ENCODE results near the gene CYP2C18.
"Not testable (repeated sequence)": the region's sequence is repeated elsewhere in the genome, so short reads cannot be mapped to it uniquely, and the experiment has no call there.

The CYP2C18 gene

DNA sequence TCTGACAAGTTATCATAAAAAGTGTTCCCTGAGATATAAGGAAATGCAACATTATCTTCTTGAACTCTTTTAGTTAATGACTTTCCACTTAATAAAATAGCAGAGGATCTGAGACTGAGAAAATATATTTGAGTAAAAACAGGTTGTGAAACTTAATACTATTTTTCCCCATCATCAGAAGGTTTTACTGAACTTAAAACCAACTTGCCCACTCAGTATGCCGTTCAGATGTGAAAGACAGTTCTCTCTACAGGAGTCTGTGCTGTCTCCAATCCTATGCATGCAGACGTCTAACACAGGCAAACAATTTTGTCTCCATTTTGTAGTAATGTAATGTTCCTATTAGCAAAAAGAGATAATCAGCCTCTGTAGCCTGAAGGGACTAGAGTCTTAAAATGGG lies 38.2 kb upstream of the CYP2C18 start:
- Histone ChIP-seq H3K4me3 (no peak overlapping the region), H3K27me3 (no peaks in the 10 kb centered on the region), H3K27ac (no peak overlapping the region), H3K4me1 (no peaks in the 10 kb centered on the region), H3K9me3 (no peaks in the 10 kb centered on the region), H3K36me3 (no peaks in the 10 kb centered on the region)
- no peak for DNase-seq
- TF ChIP-seq CTCF (IDR thresholded peaks at IDR 0.05), result no peak
- intact Hi-C loops (cut with DNase I; ENCODE audit: low total_unique reads), result no loop called here

DNA sequence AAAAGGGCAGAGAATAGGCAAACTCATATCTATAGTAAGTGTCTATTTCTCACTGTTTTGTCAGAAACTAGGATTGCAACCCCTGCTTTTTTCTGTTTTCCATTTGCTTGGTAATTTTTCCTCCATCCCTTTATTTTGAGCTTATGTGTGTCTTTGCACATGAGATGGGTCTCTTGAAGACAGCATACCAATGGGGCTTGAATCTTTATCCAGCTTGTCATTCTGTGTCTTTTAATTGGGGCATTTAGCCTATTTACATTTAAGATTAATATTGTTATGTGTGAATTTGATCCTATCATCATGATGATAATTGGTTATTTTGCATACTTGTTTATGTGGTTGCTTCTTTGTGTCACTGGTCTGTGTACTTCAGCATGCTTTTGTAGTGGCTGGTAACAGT lies 28.3 kb upstream of the CYP2C18 start:
- H3K4me3 ChIP-seq; H3K27ac ChIP-seq; DNase-seq; H3K4me1 ChIP-seq; intact Hi-C loops (cut with DNase I; ENCODE audit: low total_unique reads); H3K27me3 ChIP-seq; H3K36me3 ChIP-seq: not testable (repeated sequence)
- peaks cover 0 to 13% (median 10%) of the 10 kb centered on the region in 3 donors for H3K9me3 ChIP-seq

DNA sequence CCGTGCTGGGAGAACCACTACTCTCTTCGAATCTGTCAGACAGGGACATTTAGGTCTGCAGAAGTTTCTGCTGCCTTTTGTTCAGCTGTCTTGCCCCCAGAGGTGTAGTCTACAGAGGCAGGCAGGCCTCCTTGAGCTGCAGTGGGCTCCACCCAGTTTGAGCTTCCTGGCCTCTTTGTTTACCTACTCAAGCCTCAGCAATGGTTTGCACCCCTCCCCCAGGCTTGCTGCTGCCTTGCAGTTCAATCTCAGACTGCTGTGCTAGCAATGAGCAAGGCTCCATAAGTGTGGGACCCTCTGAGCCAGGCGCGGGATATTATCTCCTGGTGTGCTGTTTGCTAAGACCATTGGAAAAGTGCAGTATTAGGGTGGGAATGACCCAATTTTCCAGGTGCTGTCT lies 20.5 kb upstream of the CYP2C18 start:
- H3K27me3 ChIP-seq; H3K9me3 ChIP-seq; H3K4me3 ChIP-seq; intact Hi-C loops (cut with DNase I; ENCODE audit: low total_unique reads); H3K27ac ChIP-seq; DNase-seq; H3K4me1 ChIP-seq; H3K36me3 ChIP-seq: not testable (repeated sequence)

DNA sequence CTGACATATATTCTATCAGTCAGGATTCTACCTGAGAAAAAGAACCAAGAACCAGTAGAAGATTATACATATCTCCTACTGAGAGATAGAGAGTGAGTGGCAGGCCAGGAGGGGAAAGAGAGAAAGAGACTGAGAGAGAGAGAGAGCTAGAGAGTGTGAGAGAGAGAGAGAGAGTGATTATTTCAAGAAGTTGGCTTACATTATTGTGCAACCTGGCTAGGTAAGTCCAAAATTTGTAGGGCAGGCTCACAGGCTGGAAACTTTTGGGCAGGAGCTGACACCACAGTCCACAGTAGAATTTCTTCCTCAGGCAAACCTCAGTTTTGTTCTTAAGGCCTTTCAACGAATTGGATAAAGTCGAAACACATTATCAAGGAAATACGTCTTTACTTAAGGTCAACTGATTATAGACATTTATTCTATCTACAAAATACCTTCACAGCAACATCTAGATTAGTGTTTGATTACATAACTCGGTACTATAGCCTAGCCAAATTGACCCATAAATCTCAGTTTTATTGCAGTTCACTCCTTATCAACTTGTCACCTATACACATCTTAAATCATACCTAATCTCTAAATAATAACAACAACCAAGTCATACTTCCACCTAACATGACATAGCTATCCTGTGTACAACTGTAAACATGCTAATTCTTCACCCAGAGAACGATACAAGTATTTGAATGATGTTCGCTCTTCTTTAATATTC lies 17.0 kb upstream of the CYP2C18 start:
- Histone ChIP-seq H3K27me3 (no peaks in the 10 kb centered on the region), H3K36me3 (no peaks in the 10 kb centered on the region), H3K4me1 (no peaks in the 10 kb centered on the region), H3K9me3 (no peaks in the 10 kb centered on the region), H3K4me3 (no peak overlapping the region), H3K27ac (no peak overlapping the region)
- DNase-seq, result no peak
- intact Hi-C loops (cut with DNase I; ENCODE audit: low total_unique reads), result no loop called here
- no peak for TF ChIP-seq CTCF (IDR thresholded peaks at IDR 0.05)

- H3K36me3 ChIP-seq, result no peaks in the 10 kb centered on the region
- intact Hi-C loops (cut with DNase I; ENCODE audit: low total_unique reads), result no loop called here
- H3K4me1 ChIP-seq, result no peaks in the 10 kb centered on the region
- H3K27ac ChIP-seq, result no peak overlapping the region
- no peaks in the 10 kb centered on the region for H3K9me3 ChIP-seq
- H3K4me3 ChIP-seq, result no peak overlapping the region
- TF ChIP-seq CTCF (IDR thresholded peaks at IDR 0.05), result no peak
- peaks cover 0 to 3% of the 10 kb centered on the region in 2 donors for H3K27me3 ChIP-seq
- DNase-seq, result no peak
Observed at GRCh38 chr10:94673614-94674321, 9.8 kb upstream of the CYP2C18 start.

DNA sequence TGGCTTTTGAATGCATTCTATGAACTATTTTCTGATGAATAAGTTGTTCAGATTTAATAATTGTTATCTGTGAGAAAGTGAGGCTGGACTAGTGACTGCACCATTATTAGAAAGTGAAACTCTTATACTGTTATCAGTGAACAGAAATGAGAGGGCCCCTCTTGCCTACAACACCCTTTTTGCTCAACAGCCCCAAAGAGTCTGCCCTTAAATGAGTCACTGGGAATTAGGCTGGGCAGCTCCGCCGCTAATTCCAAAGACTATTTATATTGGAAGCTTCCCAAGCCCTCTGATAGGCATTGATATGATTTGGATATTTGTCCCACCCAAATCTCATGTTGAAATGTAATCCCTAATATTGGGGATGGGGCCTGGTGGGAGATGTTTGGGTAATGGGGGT lies 7.0 kb upstream of the CYP2C18 start:
- no peak for DNase-seq
- intact Hi-C loops (cut with DNase I; ENCODE audit: low total_unique reads), result no loop called here

More for the DNA sequence above, 7.0 kb upstream of the CYP2C18 start:
- Histone ChIP-seq H3K27ac (no peak overlapping the region), H3K27me3 (peaks cover 0 to 3% of the 10 kb centered on the region in 2 donors), H3K4me3 (no peak overlapping the region), H3K9me3 (no peaks in the 10 kb centered on the region), H3K36me3 (no peaks in the 10 kb centered on the region), H3K4me1 (no peaks in the 10 kb centered on the region)
- no peak for TF ChIP-seq CTCF (IDR thresholded peaks at IDR 0.05)

Measured in tibial artery (tissue), 4 donors.